Measurements from ENCODE around the gene ACSS3. TPM values are rescaled to one million over a fixed set of nuclear protein-coding genes. Genes with fewer than 3 reads are reported as not detected.
A peak's percentile ranks its signal among the peaks of the same experiment; 100 is the strongest.

Gene ACSS3
- polyA plus RNA-seq, 1 of the 3 experiments (the other 2 are of a cell fraction) = 0.02 TPM

DNA sequence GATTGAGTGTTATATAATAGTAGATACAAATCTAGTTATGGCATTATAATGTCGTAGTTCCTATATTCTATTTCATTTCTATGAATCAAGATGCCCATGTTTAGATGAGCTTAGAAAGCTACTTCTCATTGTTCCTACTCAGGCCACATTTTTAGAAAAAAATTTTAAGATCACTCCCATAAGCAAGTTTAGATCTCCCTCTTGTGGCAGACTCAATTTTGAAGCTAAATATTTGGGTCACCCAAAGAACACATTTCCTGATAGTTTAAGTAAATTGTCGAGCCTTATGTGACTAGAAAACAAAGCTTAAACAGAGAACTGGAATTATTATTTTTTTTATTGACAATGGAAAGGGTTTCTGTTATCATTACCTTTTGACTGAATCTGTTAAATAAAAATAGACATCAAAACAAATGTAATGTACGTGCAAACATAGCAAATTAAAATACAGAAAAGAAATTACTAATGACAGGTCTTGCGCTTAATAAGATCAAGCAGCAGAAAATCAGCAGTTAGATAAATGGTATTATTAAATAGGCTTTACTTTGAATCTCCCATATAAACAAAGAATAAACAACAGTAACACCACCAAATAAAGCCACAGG, 180.2 kb downstream of the ACSS3 start (continued):
- no peak for TF ChIP-seq RFX5 (IDR thresholded peaks at IDR 0.05; ENCODE audit: low read length)
- TF ChIP-seq RAD21 (IDR thresholded peaks at IDR 0.05; ENCODE audit: low read length) = peak; percentile 73
- TF ChIP-seq, protein P1, sequence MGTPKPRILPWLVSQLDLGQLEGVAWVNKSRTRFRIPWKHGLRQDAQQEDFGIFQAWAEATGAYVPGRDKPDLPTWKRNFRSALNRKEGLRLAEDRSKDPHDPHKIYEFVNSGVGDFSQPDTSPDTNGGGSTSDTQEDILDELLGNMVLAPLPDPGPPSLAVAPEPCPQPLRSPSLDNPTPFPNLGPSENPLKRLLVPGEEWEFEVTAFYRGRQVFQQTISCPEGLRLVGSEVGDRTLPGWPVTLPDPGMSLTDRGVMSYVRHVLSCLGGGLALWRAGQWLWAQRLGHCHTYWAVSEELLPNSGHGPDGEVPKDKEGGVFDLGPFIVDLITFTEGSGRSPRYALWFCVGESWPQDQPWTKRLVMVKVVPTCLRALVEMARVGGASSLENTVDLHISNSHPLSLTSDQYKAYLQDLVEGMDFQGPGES (IDR thresholded peaks at IDR 0.05; ENCODE audit: low read depth, low read length) = no peak
- TF ChIP-seq, protein P2, sequence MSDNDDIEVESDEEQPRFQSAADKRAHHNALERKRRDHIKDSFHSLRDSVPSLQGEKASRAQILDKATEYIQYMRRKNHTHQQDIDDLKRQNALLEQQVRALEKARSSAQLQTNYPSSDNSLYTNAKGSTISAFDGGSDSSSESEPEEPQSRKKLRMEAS (IDR thresholded peaks at IDR 0.05; ENCODE audit: low read depth) = no peak

DNA sequence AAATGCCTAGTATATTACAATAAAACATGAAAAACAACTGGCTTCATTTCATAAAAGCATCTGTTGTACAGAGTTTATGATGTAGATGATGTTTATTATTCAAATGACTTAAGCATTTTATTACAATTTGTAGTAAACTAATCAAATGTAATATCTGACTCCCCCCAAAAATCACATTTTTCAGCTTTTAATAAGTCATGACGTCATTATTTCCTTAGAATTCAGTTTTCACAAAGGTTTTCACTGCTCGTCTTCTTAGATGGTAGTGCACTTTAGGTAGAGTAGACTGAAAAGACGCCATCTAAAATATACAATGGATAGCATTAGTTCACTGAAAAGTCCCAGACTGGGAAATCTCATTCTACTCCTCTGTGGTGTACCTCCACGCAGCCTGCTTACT, 181.5 kb downstream of the ACSS3 start:
- WGBS (ENCODE audit: low lambda C conversion rate) = 18% methylated on average over 4 of the region's 4 CpGs
- Histone ChIP-seq H3K27ac (ENCODE audit: low read depth in 2 of 2, low read length in 1 of 2) (no peak overlapping the region), H3K4me3 (ENCODE audit: low read depth in 2 of 2, low read length in 1 of 2) (no peak overlapping the region), H3F3A (replicated peaks; ENCODE audit: insufficient read depth) (no peaks in the 10 kb centered on the region), H3K9ac (no peak overlapping the region), H3K4me2 (no peak overlapping the region), H2AFZ (ENCODE audit: low read depth) (no peak overlapping the region), H4K20me1 (ENCODE audit: insufficient read depth) (no peaks in the 10 kb centered on the region), H3K27me3 (ENCODE audit: insufficient read depth) (no peaks in the 10 kb centered on the region), H3K36me3 (replicated peaks in 1 of 2; ENCODE audit: control insufficient read depth in 1 of 2, insufficient read depth in 2 of 2, low read length in 1 of 2) (no peaks in the 10 kb centered on the region), H3K9me3 (no peaks in the 10 kb centered on the region), H3K4me1 (ENCODE audit: control insufficient read depth in 1 of 2, insufficient read depth in 2 of 2, low read depth in 1 of 2, low read length in 1 of 2) (no peaks in the 10 kb centered on the region; a peak in 1 of 4 replicates), H3K79me2 (ENCODE audit: insufficient read depth) (no peaks in the 10 kb centered on the region), H3K9me2 (no peaks in the 10 kb centered on the region)
- POLR2A ChIA-PET = no interaction called here
- CTCF ChIA-PET = interaction anchor here (0.6 to 2.7 kb wide), 4 partner anchors 9 to 610 kb away, joined by 3 to 13 read pairs (median 6); no protein-coding TSS in a partner anchor
- no peak for TF ChIP-seq POLR2AphosphoS5 (IDR thresholded peaks at IDR 0.05; ENCODE audit: low read depth, low read length)
- TF ChIP-seq TCF12 (IDR thresholded peaks at IDR 0.05) = no peak
- no peak for TF ChIP-seq TEAD4 (IDR thresholded peaks at IDR 0.05; ENCODE audit: borderline replicate concordance, insufficient read depth)
- TF ChIP-seq, protein P3, sequence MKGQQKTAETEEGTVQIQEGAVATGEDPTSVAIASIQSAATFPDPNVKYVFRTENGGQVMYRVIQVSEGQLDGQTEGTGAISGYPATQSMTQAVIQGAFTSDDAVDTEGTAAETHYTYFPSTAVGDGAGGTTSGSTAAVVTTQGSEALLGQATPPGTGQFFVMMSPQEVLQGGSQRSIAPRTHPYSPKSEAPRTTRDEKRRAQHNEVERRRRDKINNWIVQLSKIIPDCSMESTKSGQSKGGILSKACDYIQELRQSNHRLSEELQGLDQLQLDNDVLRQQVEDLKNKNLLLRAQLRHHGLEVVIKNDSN (IDR thresholded peaks at IDR 0.05; ENCODE audit: borderline replicate concordance, low read depth) = no peak
- TF ChIP-seq, protein P4, sequence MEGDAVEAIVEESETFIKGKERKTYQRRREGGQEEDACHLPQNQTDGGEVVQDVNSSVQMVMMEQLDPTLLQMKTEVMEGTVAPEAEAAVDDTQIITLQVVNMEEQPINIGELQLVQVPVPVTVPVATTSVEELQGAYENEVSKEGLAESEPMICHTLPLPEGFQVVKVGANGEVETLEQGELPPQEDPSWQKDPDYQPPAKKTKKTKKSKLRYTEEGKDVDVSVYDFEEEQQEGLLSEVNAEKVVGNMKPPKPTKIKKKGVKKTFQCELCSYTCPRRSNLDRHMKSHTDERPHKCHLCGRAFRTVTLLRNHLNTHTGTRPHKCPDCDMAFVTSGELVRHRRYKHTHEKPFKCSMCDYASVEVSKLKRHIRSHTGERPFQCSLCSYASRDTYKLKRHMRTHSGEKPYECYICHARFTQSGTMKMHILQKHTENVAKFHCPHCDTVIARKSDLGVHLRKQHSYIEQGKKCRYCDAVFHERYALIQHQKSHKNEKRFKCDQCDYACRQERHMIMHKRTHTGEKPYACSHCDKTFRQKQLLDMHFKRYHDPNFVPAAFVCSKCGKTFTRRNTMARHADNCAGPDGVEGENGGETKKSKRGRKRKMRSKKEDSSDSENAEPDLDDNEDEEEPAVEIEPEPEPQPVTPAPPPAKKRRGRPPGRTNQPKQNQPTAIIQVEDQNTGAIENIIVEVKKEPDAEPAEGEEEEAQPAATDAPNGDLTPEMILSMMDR (IDR thresholded peaks at IDR 0.05) = no peak
- no peak for TF ChIP-seq ELF1 (IDR thresholded peaks at IDR 0.05)
- TF ChIP-seq, protein P2 (IDR thresholded peaks at IDR 0.05; ENCODE audit: low read depth) = no peak
- no peak for TF ChIP-seq JUND (IDR thresholded peaks at IDR 0.05)
- TF ChIP-seq, protein P1 (IDR thresholded peaks at IDR 0.05; ENCODE audit: low read depth, low read length) = no peak
- no peak for TF ChIP-seq SIN3A (IDR thresholded peaks at IDR 0.05; ENCODE audit: borderline replicate concordance, low read depth, low read length)
- DNase-seq = no peak
